Liver (tissue), 9 donors: ENCODE results near the gene NFIX. TPM values are rescaled to one million over a fixed set of nuclear protein-coding genes. Genes with fewer than 3 reads are reported as not detected.
A peak's percentile ranks its signal among the peaks of the same experiment; 100 is the strongest.

ENCODE experiments used
- DNase-seq: peaks from one replicate; pipeline ENCODE4 v3.0.0-alpha.2; 2017; ENCODE audit warnings: low spot score
- H3K27ac ChIP-seq, 2 donors: one replicate each; pipeline ENCODE4 v1.7.0; 2013; ENCODE audit warnings: inconsistent platforms in 2 of 2, low read length in 2 of 2, control low read depth in 1 of 2, low read depth in 1 of 2, mild to moderate bottlenecking in 1 of 2
- H3K27me3 ChIP-seq, 4 donors: one replicate each; pipeline versions ENCODE4 v1.6.1 to v1.7.0; 2013; ENCODE audit warnings: low read length in 3 of 4, inconsistent platforms in 1 of 4, mild to moderate bottlenecking in 1 of 4, moderate library complexity in 1 of 4; ENCODE audit not compliant: control insufficient read depth in 4 of 4, insufficient read depth in 4 of 4
- H3K36me3 ChIP-seq, 4 donors: one replicate each; pipeline versions ENCODE4 v1.6.1 to v1.7.0; 2013; ENCODE audit warnings: low read length in 3 of 4, mild to moderate bottlenecking in 3 of 4, low read depth in 1 of 4, moderate library complexity in 1 of 4; ENCODE audit not compliant: control insufficient read depth in 4 of 4, insufficient read depth in 3 of 4
- H3K4me1 ChIP-seq, 4 donors: one replicate each; pipeline versions ENCODE4 v1.6.1 to v1.7.0; 2013; ENCODE audit warnings: low read length in 3 of 4, mild to moderate bottlenecking in 3 of 4, moderate library complexity in 1 of 4; ENCODE audit not compliant: control insufficient read depth in 4 of 4, insufficient read depth in 4 of 4
- H3K4me3 ChIP-seq, 3 donors: one replicate each; pipeline versions ENCODE4 v1.6.1 to v1.7.0; 2013; ENCODE audit warnings: low read length in 3 of 3, control low read depth in 1 of 3, low read depth in 1 of 3, mild to moderate bottlenecking in 1 of 3
- H3K9ac ChIP-seq, 2 donors: one replicate each; pipeline ENCODE4 v1.7.0; 2013; ENCODE audit warnings: low read length in 2 of 2, mild to moderate bottlenecking in 2 of 2, moderate library complexity in 2 of 2, control low read depth in 1 of 2, low read depth in 1 of 2
- H3K9me3 ChIP-seq, 4 donors: one replicate each; pipeline versions ENCODE4 v1.6.1 to v1.7.0; 2013; ENCODE audit warnings: low read length in 3 of 4; ENCODE audit not compliant: control insufficient read depth in 4 of 4
- EGR1 ChIP-seq, 2 donors: IDR thresholded peaks; 2 replicates each; pipeline ENCODE4 v1.6.1; 2016 to 2018; ENCODE audit warnings: antibody characterized with exemption in 2 of 2, low read depth in 2 of 2
- FOXA1 ChIP-seq: IDR thresholded peaks from 2 replicates; pipeline ENCODE4 v1.6.1; 2016; ENCODE audit warnings: antibody characterized with exemption
- GABPA ChIP-seq, 2 donors: IDR thresholded peaks in 1 of 2; conservative IDR thresholded peaks in 1 of 2; 2 replicates each; pipeline ENCODE4 v1.6.1; 2016; ENCODE audit warnings: antibody characterized with exemption in 2 of 2, mild to moderate bottlenecking in 1 of 2, moderate library complexity in 1 of 2
- HNF4A ChIP-seq, 2 donors: conservative IDR thresholded peaks; 2 replicates each; pipeline ENCODE4 v1.6.1; 2016; ENCODE audit warnings: antibody characterized with exemption in 2 of 2, mild to moderate bottlenecking in 2 of 2
- HNF4G ChIP-seq: IDR thresholded peaks from 2 replicates; pipeline ENCODE4 v1.6.1; 2016; ENCODE audit warnings: antibody characterized with exemption
- JUND ChIP-seq, 2 donors: IDR thresholded peaks; 2 replicates each; pipeline ENCODE4 v1.6.1; 2016; ENCODE audit warnings: antibody characterized with exemption in 2 of 2
- NR2F2 ChIP-seq: IDR thresholded peaks from 2 replicates; pipeline ENCODE4 v1.6.1; 2016; ENCODE audit warnings: antibody characterized with exemption
- RXRA ChIP-seq, 2 donors: IDR thresholded peaks; 2 replicates each; pipeline ENCODE4 v1.6.1; 2017 to 2018; ENCODE audit warnings: antibody characterized with exemption in 2 of 2, mild to moderate bottlenecking in 1 of 2
- SP1 ChIP-seq: IDR thresholded peaks from 2 replicates; pipeline ENCODE4 v1.6.1; 2018; ENCODE audit warnings: antibody characterized with exemption, mild to moderate bottlenecking
- TAF1 ChIP-seq: conservative IDR thresholded peaks from 2 replicates; pipeline ENCODE4 v1.6.1; 2016; ENCODE audit warnings: antibody characterized with exemption, mild to moderate bottlenecking
- YY1 ChIP-seq: IDR thresholded peaks from 2 replicates; pipeline ENCODE4 v1.6.1; 2016; ENCODE audit warnings: antibody characterized with exemption, mild to moderate bottlenecking
- WGBS: extraction: QIAGEN DNeasy Blood & Tissue Kit; methylation state at CpG from one replicate; pipeline ENCODE4 v1.1.7; 2013; 5-methylcytosine and 5-hydroxymethylcytosine counted together
- polyA plus RNA-seq, 2 donors: library from polyadenylated mRNA; stranded (reverse) in 1 of 2; unstranded in 1 of 2; fragments of 200-250 nt in 1 of 2; fragments of >200 nt in 1 of 2; fragmentation: Nextera tagmentation in 1 of 2; extraction: Ambion mirVana in 1 of 2; gene quantifications; one replicate each; pipeline versions ENCODE4 v1.2.1 to v1.2.3, GENCODE V29; 2013 to 2015
- total RNA-seq, 2 donors: library from RNA; depleted of rRNA; stranded (reverse); fragments of >200 nt; gene quantifications; one replicate each; pipeline ENCODE4 v1.2.3, GENCODE V29; 2014
- TF ChIP-seq, protein P1 (sequence below): IDR thresholded peaks from 2 replicates; pipeline ENCODE4 v1.6.1; 2016; ENCODE audit warnings: antibody characterized with exemption, mild to moderate bottlenecking
- TF ChIP-seq, protein P2 (sequence below): IDR thresholded peaks from 2 replicates; pipeline ENCODE4 v1.6.1; 2016; ENCODE audit warnings: antibody characterized with exemption
- TF ChIP-seq, protein P3 (sequence below): IDR thresholded peaks from 2 replicates; pipeline ENCODE4 v1.6.1; 2016; ENCODE audit warnings: antibody characterized with exemption
- TF ChIP-seq, protein P4 (sequence below): IDR thresholded peaks from 2 replicates; pipeline ENCODE4 v1.6.1; 2016; ENCODE audit warnings: antibody characterized with exemption
- donor health status: healthy.
- donor health status: healthy.
- donor health status: healthy.
- donor health status: healthy.
- donor health status: healthy.

NFIX gene
- total and polyA plus RNA-seq, 4 donors: 3.3 to 18.4 (median 12.6) TPM

DNA sequence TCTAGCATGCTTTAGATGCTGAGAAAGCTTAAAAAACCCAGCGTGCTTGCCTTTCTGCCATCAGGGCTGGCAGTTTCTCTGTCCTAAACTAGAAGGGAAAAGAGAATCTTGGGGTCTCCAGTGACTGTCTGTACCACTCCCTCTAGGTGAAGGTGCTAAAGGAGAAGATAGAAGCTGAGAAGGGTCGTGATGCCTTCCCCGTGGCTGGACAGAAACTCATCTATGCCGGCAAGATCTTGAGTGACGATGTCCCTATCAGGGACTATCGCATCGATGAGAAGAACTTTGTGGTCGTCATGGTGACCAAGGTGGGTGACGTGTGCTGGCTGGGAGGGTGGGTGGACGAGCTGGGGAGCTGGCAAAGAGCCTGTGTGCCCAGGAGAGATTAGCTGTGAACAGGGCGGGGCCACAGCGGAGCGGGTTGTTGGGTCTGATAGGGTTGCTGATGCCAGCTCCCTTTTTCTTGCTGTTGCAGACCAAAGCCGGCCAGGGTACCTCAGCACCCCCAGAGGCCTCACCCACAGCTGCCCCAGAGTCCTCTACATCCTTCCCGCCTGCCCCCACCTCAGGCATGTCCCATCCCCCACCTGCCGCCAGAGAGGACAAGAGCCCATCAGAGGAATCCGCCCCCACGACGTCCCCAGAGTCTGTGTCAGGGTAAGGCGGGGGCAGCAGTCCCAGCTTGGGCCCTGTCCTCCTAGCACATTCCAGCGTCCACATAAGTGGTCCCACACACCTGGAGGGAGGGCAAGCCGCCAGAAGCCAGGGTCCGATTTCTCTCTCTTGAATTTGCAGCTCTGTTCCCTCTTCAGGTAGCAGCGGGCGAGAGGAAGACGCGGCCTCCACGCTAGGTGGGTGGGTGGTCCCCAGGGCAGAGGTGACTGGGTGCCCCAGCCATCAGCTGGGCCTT is 47.3 kb upstream of the NFIX start:
- no peak overlapping the region for H3K27ac ChIP-seq
- no peaks in the 10 kb centered on the region for H3K27me3 ChIP-seq
- no peak overlapping the region for H3K9ac ChIP-seq
- WGBS: 92% methylated on average over 28 of the region's 28 CpGs
- H3K9me3 ChIP-seq: no peaks in the 10 kb centered on the region
- no peak for TF ChIP-seq JUND (IDR thresholded peaks at IDR 0.05)
- no peak for TF ChIP-seq SP1
- no peak for TF ChIP-seq RXRA (IDR thresholded peaks at IDR 0.05)
- TF ChIP-seq HNF4A (conservative IDR thresholded peaks at IDR 0.05): no peak
- no peak for TF ChIP-seq GABPA (IDR thresholded peaks at IDR 0.05 in 1 of 2, conservative IDR thresholded peaks at IDR 0.05 in 1 of 2)
- TF ChIP-seq, protein P1, sequence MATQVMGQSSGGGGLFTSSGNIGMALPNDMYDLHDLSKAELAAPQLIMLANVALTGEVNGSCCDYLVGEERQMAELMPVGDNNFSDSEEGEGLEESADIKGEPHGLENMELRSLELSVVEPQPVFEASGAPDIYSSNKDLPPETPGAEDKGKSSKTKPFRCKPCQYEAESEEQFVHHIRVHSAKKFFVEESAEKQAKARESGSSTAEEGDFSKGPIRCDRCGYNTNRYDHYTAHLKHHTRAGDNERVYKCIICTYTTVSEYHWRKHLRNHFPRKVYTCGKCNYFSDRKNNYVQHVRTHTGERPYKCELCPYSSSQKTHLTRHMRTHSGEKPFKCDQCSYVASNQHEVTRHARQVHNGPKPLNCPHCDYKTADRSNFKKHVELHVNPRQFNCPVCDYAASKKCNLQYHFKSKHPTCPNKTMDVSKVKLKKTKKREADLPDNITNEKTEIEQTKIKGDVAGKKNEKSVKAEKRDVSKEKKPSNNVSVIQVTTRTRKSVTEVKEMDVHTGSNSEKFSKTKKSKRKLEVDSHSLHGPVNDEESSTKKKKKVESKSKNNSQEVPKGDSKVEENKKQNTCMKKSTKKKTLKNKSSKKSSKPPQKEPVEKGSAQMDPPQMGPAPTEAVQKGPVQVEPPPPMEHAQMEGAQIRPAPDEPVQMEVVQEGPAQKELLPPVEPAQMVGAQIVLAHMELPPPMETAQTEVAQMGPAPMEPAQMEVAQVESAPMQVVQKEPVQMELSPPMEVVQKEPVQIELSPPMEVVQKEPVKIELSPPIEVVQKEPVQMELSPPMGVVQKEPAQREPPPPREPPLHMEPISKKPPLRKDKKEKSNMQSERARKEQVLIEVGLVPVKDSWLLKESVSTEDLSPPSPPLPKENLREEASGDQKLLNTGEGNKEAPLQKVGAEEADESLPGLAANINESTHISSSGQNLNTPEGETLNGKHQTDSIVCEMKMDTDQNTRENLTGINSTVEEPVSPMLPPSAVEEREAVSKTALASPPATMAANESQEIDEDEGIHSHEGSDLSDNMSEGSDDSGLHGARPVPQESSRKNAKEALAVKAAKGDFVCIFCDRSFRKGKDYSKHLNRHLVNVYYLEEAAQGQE: no peak
- TF ChIP-seq FOXA1: no peak
- TF ChIP-seq NR2F2: no peak
- TF ChIP-seq, protein P2, sequence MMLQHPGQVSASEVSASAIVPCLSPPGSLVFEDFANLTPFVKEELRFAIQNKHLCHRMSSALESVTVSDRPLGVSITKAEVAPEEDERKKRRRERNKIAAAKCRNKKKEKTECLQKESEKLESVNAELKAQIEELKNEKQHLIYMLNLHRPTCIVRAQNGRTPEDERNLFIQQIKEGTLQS: no peak
- TF ChIP-seq YY1: no peak
- TF ChIP-seq, protein P3, sequence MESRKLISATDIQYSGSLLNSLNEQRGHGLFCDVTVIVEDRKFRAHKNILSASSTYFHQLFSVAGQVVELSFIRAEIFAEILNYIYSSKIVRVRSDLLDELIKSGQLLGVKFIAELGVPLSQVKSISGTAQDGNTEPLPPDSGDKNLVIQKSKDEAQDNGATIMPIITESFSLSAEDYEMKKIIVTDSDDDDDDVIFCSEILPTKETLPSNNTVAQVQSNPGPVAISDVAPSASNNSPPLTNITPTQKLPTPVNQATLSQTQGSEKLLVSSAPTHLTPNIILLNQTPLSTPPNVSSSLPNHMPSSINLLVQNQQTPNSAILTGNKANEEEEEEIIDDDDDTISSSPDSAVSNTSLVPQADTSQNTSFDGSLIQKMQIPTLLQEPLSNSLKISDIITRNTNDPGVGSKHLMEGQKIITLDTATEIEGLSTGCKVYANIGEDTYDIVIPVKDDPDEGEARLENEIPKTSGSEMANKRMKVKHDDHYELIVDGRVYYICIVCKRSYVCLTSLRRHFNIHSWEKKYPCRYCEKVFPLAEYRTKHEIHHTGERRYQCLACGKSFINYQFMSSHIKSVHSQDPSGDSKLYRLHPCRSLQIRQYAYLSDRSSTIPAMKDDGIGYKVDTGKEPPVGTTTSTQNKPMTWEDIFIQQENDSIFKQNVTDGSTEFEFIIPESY: no peak
- H3K4me1 ChIP-seq: peaks cover 2 to 23% (median 16%) of the 10 kb centered on the region in 4 donors
- H3K4me3 ChIP-seq: no peak overlapping the region
- DNase-seq: peak; percentile 88
- peaks cover 19 to 59% (median 41%) of the 10 kb centered on the region in 4 donors for H3K36me3 ChIP-seq

DNA sequence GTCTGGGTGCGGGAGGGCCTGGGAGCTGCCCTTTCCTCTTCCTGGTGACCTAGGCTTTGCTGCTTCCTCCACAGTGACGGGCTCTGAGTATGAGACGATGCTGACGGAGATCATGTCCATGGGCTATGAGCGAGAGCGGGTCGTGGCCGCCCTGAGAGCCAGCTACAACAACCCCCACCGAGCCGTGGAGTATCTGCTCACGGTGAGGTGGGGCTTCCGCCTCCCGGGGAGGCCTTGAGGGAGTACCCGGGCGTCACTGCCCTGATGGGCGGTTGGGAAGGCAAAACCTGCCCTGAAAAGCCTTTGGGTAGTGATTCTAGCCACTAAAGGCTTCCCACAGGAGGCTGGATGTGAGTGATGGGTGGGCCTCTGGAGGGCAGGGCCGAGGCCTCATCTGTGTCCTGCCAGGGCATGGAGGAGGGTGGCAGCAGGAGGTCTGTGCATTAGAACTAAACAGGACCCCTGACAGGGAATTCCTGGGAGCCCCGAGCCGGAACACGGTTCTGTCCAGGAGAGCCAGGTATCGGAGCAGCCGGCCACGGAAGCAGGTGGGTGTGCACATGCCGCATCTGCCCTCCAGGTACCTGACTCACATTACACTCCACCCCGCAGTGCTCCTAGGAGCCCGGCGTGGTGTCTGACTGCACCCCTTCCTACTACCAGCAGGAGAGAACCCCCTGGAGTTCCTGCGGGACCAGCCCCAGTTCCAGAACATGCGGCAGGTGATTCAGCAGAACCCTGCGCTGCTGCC is 46.5 kb upstream of the NFIX start:
- TF ChIP-seq TAF1: no peak
- TF ChIP-seq EGR1 (IDR thresholded peaks at IDR 0.05; ENCODE audit: low read depth in 2 of 2): no peak
- TF ChIP-seq, protein P3: no peak
- TF ChIP-seq HNF4G: no peak
- no peak for TF ChIP-seq GABPA (IDR thresholded peaks at IDR 0.05 in 1 of 2, conservative IDR thresholded peaks at IDR 0.05 in 1 of 2)
- no peak for TF ChIP-seq NR2F2
- no peak for TF ChIP-seq HNF4A (conservative IDR thresholded peaks at IDR 0.05)
- no peak for TF ChIP-seq JUND (IDR thresholded peaks at IDR 0.05)
- TF ChIP-seq, protein P4, sequence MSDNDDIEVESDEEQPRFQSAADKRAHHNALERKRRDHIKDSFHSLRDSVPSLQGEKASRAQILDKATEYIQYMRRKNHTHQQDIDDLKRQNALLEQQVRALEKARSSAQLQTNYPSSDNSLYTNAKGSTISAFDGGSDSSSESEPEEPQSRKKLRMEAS: no peak
- TF ChIP-seq YY1: no peak
- TF ChIP-seq, protein P2: no peak
- H3K36me3 ChIP-seq: peaks cover 21 to 52% (median 35%) of the 10 kb centered on the region in 4 donors
- no peak for DNase-seq
- H3K9ac ChIP-seq: no peak overlapping the region
- WGBS: 95% methylated on average over 30 of the region's 30 CpGs
- H3K4me1 ChIP-seq: peaks cover 2 to 21% (median 13%) of the 10 kb centered on the region in 4 donors
- no peak overlapping the region for H3K4me3 ChIP-seq
- no peaks in the 10 kb centered on the region for H3K27me3 ChIP-seq
- no peak overlapping the region for H3K27ac ChIP-seq
- no peaks in the 10 kb centered on the region for H3K9me3 ChIP-seq
